Stimulated activated CD8-positive, alpha-beta memory T cell treated with anti-CD3 and anti-CD28 coated beads, Interleukin-7, amount 100 ng/mL, for 48 hours (primary cell): ENCODE data around the gene SEC24C.
A peak's percentile ranks its signal among the peaks of the same experiment; 100 is the strongest.
"Not testable (repeated sequence)": the region's sequence is repeated elsewhere in the genome, so short reads cannot be mapped to it uniquely, and the experiment has no call there.

ENCODE experiments used
- DNase-seq, 2 donors: peaks; one replicate each; pipeline ENCODE4 v3.0.0-alpha.2; 2020; ENCODE audit warnings: low read depth in 1 of 2; ENCODE audit errors: extremely low read depth in 1 of 2

SEC24C gene

GRCh38 chr10:73731588-73732375 is 12.4 kb upstream of the SEC24C start:
- DNase-seq: no peak

DNA sequence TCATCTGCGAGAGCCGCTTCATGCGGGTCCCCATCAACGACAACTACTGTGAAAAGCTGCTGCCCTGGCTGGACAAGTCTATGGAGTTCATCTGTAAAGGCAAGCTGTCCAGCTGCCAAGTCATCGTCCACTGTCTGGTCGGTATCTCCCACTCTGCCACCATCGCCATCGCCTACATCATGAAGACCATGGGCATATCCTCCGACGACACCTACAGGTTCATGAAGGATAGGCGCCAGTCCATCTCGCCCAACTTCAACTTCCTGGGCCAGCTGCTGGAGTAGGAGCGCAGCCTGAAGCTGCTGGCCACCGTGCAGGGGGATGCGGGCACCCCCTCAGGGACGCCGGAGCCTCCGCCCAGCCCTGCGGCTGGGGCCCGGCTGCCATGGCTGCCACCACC is 11.7 kb upstream of the SEC24C start:
- DNase-seq: no peak

DNA sequence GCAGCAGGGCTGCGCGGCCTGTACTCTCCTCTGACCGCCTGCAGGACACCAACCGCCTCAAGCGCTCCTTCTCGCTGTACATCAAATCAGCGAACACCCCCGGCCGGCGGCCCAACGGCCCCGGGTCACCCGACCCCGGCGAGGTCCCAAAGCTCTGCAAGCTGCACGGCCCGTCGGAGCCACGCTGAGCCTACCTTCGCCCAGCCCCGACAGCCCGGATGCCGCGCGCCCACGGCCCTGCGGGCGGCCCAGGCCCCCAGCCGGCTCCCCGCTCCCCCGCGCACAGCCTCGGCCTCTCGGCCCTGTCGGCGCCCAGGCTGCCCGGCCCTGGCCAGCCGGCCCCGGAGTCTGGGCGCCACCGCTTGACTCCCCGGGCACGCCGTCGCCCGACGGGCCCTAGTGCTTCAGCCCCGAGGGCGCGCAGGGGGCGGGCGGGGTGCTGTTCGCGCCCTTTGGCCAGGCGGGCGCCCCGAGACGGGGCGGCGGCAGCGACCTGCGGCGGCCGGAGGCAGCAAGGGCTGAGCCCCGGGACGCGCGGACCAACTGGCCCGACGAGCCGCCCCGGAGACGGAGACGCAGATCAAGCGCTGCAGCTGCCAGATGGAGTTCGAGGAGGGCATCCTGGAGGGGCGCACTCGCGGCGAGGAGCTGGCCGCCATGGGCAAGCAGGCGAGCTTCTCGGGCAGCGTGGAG is 11.1 kb upstream of the SEC24C start:
- no peak for DNase-seq

GRCh38 chr10:73734028-73734720 is 10.0 kb upstream of the SEC24C start:
- DNase-seq: no peak

- no peak for DNase-seq
Observed at GRCh38 chr10:73734796-73735305, 9.3 kb upstream of the SEC24C start.

GRCh38 chr10:73740501-73741254 is 3.5 kb upstream of the SEC24C start:
- DNase-seq: not testable (repeated sequence)

DNA sequence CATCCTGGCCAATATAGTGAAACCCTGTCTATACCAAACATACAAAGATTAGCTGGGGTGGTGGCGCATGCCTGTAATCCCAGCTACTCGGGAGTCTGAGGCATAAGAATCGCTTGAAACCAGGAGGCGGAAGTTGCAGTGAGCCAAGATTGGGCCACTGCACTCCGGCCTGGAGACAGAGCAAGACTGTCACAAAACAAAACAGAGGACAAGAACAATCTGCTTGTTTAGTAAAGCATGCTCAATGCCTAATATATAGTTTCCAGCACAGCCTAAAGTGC is 1.8 kb upstream of the SEC24C start:
- DNase-seq: no peak

- no peak for DNase-seq
Observed at GRCh38 chr10:73743327-73743904, 756 bp upstream of the SEC24C start.

DNA sequence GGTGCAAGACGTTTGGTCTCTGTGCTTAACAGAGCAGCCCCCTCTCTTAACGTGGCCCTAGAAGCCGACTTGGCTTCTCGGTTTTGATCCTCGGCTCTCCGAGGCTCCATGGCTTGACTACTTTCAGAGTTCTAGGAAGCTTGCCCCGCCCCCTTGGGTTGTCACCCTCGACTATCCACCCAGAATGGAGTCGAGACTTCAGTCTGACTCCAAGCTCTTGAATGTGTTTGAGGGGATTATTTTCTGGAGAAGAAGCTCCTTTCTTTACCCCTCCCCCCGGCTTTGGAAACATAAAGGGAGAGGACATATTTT is 448 bp downstream of the SEC24C start:
- DNase-seq: peak in 1 of 2 donors; percentile 60

- DNase-seq: no peak
Observed at GRCh38 chr10:73746721-73747120, 2.5 kb downstream of the SEC24C start.

DNA sequence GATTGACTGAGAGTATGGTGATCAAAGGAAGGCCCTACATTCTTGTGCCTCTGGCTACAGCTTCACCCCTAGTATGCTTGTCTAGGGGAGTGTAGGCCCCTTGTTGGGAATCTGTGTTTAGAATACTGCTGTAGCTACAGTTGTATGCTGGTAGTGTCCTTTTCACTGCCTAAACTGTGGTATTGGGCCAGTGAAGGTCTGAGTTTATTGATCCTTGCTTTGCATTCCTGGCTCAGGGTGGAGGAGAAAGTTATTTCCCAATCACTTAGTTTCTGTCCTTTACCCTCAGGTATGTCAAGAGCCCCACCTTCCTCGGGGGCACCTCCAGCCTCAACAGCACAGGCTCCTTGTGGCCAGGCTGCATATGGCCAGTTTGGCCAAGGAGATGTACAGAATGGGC is 6.6 kb downstream of the SEC24C start:
- DNase-seq: no peak

DNA sequence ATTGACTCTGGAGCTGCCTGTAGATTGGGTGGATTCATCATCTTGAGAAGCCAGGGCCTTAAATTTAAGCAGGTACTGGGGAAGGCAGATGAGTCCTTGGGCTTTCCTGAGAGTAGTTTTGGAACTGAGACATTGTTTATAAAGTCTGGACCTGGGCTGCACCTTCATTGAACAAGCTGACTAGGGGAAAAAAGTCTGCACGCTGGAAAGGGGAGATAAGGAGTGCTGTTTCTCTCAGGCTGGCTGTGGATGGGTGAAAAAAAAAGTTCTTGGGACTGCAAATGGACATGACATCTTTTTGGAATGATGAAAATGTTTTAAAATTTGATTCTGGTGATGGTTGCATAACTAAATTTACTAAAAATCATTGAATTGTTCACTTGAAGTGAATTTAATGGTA is 12.0 kb downstream of the SEC24C start:
- no peak for DNase-seq

DNA sequence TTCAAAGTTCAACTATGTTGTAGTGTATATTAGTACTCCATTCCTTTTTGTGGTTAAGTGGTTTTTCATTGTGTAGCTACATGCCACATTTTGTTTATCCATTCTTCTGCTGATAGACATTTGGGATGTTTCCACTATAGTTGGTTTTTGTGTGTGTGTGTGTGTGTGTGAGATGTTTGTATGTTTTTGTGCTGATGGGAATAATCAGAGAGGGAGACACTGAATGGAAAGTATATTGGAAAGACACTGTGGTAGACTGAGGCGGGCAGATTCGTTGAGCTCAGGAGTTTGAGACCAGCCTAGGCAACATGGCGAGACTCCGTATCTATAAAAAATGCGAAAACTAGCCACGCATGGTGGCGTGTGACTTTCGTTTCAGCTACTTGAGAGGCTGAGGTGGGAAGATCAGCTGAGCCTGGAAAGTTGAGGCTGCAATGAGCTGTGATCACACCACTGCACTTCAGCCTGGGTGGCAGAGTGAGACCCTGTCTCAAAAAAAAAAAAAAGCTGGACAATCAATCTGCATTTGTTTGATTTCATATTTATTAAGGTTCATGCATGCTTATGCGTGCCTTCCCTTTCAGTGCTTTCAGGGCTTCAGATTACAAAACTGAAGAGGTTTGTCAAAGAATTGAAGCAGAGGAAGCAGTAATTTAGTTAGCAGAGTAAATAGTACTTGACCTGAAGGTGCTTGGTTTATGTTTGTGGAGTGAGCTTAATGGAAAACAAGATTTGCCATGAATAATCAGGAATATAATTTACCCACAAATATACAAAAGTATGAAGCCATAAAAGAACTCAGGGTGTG is 14.7 kb downstream of the SEC24C start:
- no peak for DNase-seq

GRCh38 chr10:73759512-73760115 is 15.4 kb downstream of the SEC24C start:
- no peak for DNase-seq

DNA sequence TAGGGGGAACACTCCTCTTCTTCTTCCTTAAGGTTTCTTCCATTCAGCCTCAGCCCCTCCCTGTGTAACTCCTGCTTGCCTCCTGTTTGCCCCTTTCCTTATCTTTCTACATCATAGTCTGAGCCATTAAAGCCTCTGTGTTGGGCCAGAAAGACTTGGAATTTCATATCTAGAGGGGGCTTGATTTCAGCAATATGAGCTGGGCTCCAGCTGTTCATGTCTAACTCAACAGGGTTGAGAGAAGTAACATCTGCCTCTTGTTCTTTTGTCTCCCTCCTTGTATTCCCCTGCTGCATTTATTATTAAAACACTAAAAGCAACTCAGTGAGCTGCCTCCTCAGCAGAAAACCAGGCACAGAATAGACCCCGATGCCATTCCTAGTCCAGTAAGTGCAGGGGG is 17.6 kb downstream of the SEC24C start:
- DNase-seq: no peak

DNA sequence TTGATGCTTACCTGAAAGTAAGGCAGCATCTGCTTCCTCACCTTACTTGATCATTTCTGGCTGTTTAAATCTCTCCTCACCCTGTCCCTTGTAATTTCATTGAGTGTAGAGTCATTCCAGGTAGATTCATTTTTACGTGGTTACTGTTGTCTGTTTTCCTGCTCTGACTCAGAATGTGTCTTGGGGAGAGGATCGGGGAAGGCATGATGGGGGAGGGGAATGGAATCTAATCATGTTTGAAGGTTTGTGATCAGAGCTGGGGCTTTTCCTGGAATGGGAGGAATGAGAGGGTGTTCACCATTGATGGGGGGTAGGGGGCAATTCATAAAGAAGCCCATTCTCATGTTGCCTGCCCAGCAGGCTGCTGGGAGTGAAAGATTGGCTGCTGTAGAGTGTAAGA is 18.7 kb downstream of the SEC24C start:
- DNase-seq: no peak

DNA sequence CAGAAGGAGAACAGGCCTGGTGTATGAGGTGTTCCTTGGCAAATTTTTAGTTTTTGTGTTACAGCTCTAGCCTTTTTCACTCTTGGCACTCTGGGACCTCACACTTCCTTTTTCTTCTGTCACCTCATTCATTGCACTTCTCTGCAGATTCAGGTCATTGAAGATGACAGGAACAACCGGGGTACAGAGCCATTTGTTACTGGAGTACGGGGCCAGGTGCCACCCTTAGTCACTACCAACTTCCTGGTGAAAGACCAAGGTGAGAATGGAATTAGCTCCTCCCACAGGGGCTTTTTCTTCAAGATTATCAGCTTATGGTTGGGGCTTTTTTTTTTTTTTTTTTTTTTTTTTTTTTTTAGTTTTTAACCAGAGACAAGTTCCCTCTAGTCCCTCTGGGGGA is 19.2 kb downstream of the SEC24C start:
- no peak for DNase-seq

GRCh38 chr10:73765066-73765465 is 20.9 kb downstream of the SEC24C start:
- no peak for DNase-seq

DNA sequence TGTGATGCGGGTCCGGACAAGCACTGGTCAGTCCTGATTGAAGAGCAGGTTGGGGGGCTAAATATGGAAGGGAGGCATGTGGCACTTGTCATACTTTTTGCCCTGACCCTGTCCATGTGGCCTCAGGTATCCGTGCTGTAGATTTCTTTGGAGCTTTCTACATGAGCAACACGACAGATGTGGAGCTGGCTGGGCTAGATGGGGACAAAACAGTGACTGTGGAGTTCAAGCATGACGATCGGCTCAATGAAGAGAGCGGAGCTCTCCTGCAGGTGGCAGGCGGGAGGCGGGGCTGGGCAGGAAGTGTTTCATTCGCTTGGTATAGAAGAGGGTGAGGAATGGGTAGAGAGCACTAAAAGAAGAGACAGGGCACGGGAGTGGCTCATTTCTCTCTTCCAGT is 24.7 kb downstream of the SEC24C start:
- no peak for DNase-seq

DNA sequence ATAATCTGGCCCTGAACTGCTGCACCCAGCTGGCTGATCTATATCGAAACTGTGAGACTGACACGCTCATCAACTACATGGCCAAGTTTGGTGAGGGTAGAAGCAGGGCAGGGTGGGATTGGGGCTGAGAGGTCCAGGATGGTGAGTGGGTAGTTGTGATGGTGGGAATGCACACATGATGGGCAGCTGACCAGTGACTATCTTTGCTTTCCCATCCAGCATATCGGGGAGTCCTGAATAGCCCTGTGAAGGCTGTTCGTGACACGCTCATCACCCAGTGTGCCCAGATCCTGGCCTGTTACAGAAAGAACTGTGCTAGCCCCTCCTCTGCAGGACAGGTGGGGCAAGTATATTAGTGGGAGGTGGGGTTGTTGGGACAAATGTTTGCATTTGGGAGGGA is 25.2 kb downstream of the SEC24C start:
- DNase-seq: no peak
